Small intestine (tissue), 7 donors: ENCODE results near the gene RIPOR3. TPM values are rescaled to one million over a fixed set of nuclear protein-coding genes. Genes with fewer than 3 reads are reported as not detected.

Experiments
- DNase-seq, 2 donors: peaks; one replicate each; pipeline versions ENCODE4 v3.0.0 to v3.0.0-alpha.2; 2013
- FAIRE-seq: peaks from 2 replicates; lab custom pipeline; 2012; peaks lifted over from hg19 to GRCh38; lab: Jason Lieb, UNC
- H3K27ac ChIP-seq, 3 donors: one replicate each; pipeline ENCODE4 v1.5.1; 2013; ENCODE audit warnings: low read length in 2 of 3, mild to moderate bottlenecking in 2 of 3, control low read depth in 1 of 3, inconsistent platforms in 1 of 3, low read depth in 1 of 3, moderate library complexity in 1 of 3
- H3K27me3 ChIP-seq, 3 donors: one replicate each; pipeline ENCODE4 v1.6.1; 2013; ENCODE audit warnings: low read length in 3 of 3, inconsistent platforms in 1 of 3; ENCODE audit not compliant: control insufficient read depth in 3 of 3, insufficient read depth in 3 of 3
- H3K36me3 ChIP-seq, 3 donors: one replicate each; pipeline ENCODE4 v1.6.1; 2013; ENCODE audit warnings: low read length in 3 of 3, inconsistent platforms in 1 of 3, low read depth in 1 of 3, mild to moderate bottlenecking in 1 of 3, moderate library complexity in 1 of 3; ENCODE audit not compliant: control insufficient read depth in 3 of 3, insufficient read depth in 2 of 3
- H3K4me1 ChIP-seq, 3 donors: one replicate each; pipeline ENCODE4 v1.6.1; 2013; ENCODE audit warnings: low read length in 2 of 3, inconsistent platforms in 1 of 3, low read depth in 1 of 3, mild to moderate bottlenecking in 1 of 3, moderate library complexity in 1 of 3; ENCODE audit not compliant: control insufficient read depth in 3 of 3, insufficient read depth in 2 of 3
- H3K4me3 ChIP-seq, 3 donors: one replicate each; pipeline ENCODE4 v1.5.1; 2013; ENCODE audit warnings: low read length in 3 of 3, control low read depth in 1 of 3, inconsistent platforms in 1 of 3, low read depth in 1 of 3, mild to moderate bottlenecking in 1 of 3, moderate library complexity in 1 of 3
- H3K9me3 ChIP-seq, 2 donors: one replicate each; pipeline ENCODE4 v1.6.1; 2013; ENCODE audit warnings: low read depth in 1 of 2, low read length in 1 of 2; ENCODE audit not compliant: control insufficient read depth in 2 of 2, insufficient read depth in 1 of 2
- WGBS, 3 donors: extraction: QIAGEN DNeasy Blood & Tissue Kit; methylation state at CpG; one replicate each; pipeline ENCODE4 v1.1.7; 2013; 5-methylcytosine and 5-hydroxymethylcytosine counted together
- polyA plus RNA-seq, 4 donors: library from polyadenylated mRNA; stranded (reverse) in 3 of 4; unstranded in 1 of 4; fragments of 200-250 nt in 3 of 4; fragments of 120-200 nt in 1 of 4; gene quantifications; one replicate each; pipeline versions ENCODE4 v1.2.1 to v1.2.3, GENCODE V29; 2013
- donor health status: healthy with polysubstance abuse.
- donor health status: control.
- donor health status: control.
- donor health status: Bipolar disorder and iron deficiency.
- donor health status: healthy.

The RIPOR3 gene
- polyA plus RNA-seq, 4 donors: 0.22 to 10.9 (median 3.2) TPM

DNA sequence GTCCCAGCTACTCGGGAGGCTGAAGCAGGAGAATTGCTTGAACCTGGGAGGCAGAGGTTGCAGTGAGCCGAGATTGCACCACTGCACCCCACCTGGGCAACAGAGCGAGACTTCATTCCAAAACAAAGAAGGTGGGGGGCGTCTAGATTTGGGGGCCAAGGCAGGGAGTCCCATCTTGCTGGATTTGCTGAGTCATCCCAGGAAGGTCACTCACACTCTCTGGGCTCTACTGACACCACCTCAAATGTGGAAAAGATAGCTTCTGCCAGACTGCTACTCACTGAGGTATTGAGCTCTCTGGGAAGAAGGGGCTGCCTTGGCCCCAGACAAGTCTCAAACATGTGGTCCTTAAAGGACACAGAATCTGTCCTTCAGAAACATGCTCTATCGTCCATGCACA is 74.3 kb downstream of the RIPOR3 start:
- peaks cover 0 to 11% of the 10 kb centered on the region in 2 donors for H3K9me3 ChIP-seq
- no peaks in the 10 kb centered on the region for H3K4me1 ChIP-seq
- H3K27ac ChIP-seq: no peak overlapping the region
- no peak overlapping the region for H3K4me3 ChIP-seq
- FAIRE-seq (no peak), DNase-seq (no peak)
- 89 to 94% (median 89%) methylated on average over 5 of the region's 5 CpGs for WGBS, 3 donors
- no peaks in the 10 kb centered on the region for H3K36me3 ChIP-seq
- H3K27me3 ChIP-seq: no peaks in the 10 kb centered on the region

DNA sequence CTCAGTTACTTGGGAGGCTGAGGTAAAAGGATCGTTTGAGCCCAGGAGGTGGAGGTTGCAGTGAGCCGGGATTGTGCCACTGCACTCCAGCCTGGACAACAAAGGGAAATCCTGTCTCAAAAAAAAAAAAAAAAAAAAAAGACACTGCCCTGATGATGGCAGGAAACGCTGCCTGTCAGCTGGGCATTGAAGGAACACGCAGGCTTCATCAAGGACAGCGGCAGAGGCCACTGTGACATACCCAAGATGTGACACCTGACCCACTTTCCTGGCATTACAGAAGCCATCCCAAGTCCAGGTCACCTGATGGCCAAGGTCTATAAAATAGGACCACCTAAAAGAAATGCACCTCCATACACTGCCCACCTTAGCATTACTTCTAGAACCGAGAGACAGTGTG is 75.9 kb downstream of the RIPOR3 start:
- Histone ChIP-seq H3K27ac (no peak overlapping the region), H3K36me3 (no peaks in the 10 kb centered on the region), H3K27me3 (no peaks in the 10 kb centered on the region), H3K9me3 (no peaks in the 10 kb centered on the region), H3K4me1 (no peaks in the 10 kb centered on the region), H3K4me3 (no peak overlapping the region)
- no peak for FAIRE-seq
- WGBS, 3 donors: 86 to 92% (median 91%) methylated on average over 6 of the region's 6 CpGs
- DNase-seq: no peak

DNA sequence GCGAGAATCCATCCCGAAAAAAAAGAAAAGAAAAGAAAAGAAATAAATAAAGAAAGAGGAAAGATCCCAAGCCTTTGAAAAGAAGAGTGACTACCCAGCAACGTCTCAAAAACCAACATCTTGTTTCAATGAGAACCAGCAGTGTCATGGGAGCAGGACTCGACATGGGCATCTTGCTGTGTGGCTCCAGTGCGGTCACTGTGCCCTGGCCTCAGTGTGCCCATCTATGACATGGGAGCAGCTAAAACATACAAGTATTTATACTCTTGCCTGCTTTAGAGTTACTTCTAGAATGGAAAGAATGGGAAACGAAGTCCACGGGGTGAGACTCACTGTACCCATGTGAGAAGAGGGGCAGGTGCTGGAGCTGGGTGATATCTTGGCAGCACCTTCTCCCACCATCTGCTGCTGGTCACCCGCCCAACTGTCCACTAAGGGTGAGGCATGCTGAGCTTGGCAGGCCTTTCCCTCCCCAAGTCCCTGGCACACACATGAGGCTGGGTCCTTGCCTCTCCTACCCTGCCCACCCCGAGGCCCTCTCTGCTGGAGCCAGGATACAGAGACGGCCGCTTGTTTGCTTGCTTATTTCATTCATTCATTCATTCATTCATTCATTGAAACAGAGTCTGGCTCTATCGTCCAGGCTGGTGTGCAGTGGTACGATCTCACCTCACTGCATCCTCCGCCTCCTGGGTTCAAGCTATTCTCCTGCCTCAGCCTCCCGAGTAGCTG is 77.7 kb downstream of the RIPOR3 start:
- DNase-seq: no peak
- H3K36me3 ChIP-seq: peaks cover 0 to 2% (median 0%) of the 10 kb centered on the region in 3 donors
- no peaks in the 10 kb centered on the region for H3K9me3 ChIP-seq
- no peaks in the 10 kb centered on the region for H3K27me3 ChIP-seq
- no peak overlapping the region for H3K4me3 ChIP-seq
- FAIRE-seq: no peak
- no peaks in the 10 kb centered on the region for H3K4me1 ChIP-seq
- 87 to 92% (median 89%) methylated on average over 15 of the region's 15 CpGs for WGBS, 3 donors
- no peak overlapping the region for H3K27ac ChIP-seq

DNA sequence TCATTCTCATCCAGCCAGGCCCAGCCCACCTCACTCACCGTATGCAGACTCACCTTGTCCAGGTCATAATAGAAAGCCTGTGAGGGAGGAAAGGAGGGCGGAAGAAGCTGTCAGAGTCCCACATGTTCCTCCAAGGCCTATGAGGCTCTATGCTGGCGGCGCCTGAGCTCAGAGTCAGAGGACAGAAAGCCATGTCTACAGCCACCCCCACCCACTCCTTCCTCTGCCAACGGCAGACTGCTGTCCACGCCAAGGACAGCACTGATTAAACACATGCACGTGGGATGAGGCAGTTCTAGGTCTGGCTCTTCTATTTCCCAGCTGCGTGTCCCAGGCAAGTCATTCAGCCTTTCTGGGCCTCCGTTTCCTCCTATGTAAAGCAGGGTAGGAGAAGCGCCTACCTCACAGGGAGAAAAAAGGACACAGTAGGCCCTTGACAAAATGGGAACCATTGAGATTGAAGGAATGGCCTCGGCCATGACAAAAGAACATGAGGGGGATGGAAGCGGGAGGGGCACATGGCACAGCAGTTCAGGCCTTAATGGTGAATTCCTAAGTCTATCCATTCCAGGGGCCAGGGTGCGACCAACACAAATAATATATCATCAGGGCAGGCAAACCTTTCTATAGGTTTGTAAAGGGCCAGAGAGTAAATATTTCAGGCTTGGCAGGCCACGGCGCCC is 80.1 kb downstream of the RIPOR3 start:
- no peak for FAIRE-seq
- 75 to 81% (median 78%) methylated on average over 15 of the region's 15 CpGs for WGBS, 3 donors
- no peaks in the 10 kb centered on the region for H3K9me3 ChIP-seq
- H3K36me3 ChIP-seq: peaks cover 0 to 2% (median 0%) of the 10 kb centered on the region in 3 donors
- H3K27me3 ChIP-seq: no peaks in the 10 kb centered on the region
- H3K4me1 ChIP-seq: no peaks in the 10 kb centered on the region
- H3K27ac ChIP-seq: no peak overlapping the region
- no peak for DNase-seq
- no peak overlapping the region for H3K4me3 ChIP-seq

DNA sequence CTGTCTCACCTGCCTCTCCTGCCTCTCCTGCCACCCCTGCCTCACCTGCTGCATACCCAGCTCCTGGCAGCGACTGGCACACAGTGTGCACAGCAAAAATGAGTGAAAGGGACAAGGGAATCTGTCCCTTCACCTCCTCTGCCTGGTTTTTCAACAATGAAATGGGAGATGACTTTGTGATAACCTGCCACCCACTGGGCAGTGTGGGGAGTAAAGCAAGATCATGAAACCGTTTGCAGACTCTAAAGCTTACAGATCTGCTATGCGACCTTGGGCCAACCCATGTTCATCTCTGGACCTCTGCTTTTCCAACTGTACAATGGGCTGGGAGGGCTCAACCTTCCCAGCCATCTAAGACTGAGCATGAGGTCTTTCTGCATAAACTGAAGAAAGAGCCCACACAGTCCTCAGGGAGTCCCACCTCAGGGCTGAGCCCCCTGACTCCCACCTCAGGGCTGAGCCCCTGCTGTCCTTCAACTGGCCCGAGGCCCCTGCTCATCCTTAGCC is 81.1 kb downstream of the RIPOR3 start:
- DNase-seq: no peak
- Histone ChIP-seq H3K36me3 (peaks cover 0 to 2% (median 0%) of the 10 kb centered on the region in 3 donors), H3K27me3 (no peaks in the 10 kb centered on the region), H3K4me3 (no peak overlapping the region), H3K4me1 (no peaks in the 10 kb centered on the region), H3K27ac (no peak overlapping the region), H3K9me3 (no peaks in the 10 kb centered on the region)
- FAIRE-seq: no peak
- WGBS, 3 donors: 54 to 73% (median 61%) methylated on average over 4 of the region's 4 CpGs

DNA sequence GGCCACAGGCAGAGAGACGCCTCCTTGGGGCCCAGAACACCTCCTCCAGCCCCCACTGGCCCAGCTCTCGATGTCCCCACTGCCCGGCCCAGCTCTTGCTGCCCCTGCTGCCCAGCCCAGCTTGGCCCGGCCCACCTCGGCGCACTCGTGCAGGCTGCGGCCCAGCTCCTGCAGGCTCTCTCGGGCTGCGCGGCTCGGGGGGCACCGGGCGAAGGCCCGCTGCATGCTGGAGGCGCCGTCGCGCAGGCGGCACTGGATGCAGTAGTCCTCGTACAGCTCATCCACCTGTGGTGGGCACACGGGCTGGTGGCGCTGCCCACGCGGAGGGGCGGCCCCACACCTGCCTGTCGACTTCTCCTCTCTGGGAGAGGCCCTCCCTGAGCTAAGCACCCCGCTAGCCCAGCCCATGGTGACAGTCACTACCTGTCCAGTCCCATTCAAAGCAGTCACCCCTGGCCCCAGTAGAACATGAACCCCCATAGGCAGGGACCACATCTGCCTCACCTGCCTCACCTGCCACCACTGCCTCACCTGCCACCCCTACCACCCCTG is 81.8 kb downstream of the RIPOR3 start:
- DNase-seq (no peak), FAIRE-seq (no peak)
- Histone ChIP-seq H3K4me3 (no peak overlapping the region), H3K36me3 (peaks cover 0 to 2% (median 0%) of the 10 kb centered on the region in 3 donors), H3K9me3 (no peaks in the 10 kb centered on the region), H3K4me1 (no peaks in the 10 kb centered on the region), H3K27me3 (no peaks in the 10 kb centered on the region), H3K27ac (no peak overlapping the region)
- 93 to 95% (median 95%) methylated on average over 26 to 28 of the region's 28 CpGs for WGBS, 3 donors

DNA sequence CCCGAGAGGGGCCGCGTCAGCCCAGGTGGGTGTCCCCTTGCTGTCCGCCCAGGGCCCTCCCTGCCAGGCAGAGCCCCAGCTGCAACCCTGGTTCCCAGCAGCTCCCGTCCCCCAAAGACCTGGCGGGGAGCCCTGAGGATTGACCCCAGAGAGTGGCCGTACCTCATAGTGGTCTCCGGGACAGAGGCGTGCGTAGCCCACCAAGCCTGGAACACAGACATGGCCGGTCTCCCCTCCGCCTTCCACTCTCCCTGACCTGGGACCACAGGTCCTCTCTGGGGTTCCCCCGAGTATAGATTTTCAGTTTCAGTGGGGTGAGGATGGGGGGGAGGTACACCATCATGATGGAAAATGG is 82.6 kb downstream of the RIPOR3 start:
- FAIRE-seq (no peak), DNase-seq (no peak)
- Histone ChIP-seq H3K4me1 (no peaks in the 10 kb centered on the region), H3K27ac (no peak overlapping the region), H3K36me3 (peaks cover 0 to 2% (median 0%) of the 10 kb centered on the region in 3 donors), H3K9me3 (no peaks in the 10 kb centered on the region), H3K27me3 (no peaks in the 10 kb centered on the region), H3K4me3 (no peak overlapping the region)
- WGBS, 3 donors: 94 to 95% (median 95%) methylated on average over 12 to 13 of the region's 13 CpGs

DNA sequence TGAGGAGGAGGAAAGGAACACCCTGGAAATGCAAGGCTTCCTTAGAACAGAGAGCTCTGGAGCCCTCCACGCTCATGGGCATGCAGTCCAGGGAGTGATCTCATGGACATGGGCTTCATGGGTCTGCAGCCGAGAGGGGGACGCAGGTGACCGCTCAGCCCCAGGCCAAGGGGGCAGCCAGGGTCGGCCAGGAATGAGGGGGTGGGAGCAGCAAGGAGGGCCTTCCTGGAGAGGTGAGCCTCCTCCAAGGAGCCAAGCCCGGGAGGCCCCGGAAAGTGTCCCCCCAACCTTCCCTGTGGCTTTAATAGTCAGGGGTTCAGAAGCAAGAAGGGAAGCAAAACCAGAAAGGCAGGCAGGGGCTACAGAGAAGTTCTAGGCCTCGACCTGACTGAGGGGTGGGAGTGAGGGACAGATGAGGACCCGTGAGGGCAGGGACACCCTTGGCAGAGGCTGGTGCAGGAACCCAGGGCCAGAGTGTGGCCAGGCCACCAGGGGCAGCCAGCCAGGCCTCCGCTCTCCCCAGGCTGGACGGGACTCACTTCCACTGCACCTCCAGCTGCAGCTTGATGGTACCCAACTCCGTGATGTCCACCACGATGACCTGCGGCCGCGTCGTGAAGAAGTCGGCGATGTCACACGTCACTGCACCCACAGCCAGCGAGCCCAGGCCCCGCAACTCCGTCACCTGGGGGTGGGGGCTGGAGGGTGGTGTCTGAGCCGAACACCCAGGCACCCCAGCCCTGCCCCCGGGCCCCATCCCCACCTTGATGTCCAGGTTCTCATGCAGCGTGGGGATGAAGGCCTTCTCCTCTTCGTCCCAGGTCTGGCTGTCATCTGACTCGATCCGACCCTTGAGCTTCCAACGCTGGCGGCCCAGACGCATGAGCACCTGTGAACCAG is 83.2 kb downstream of the RIPOR3 start:
- no peaks in the 10 kb centered on the region for H3K27me3 ChIP-seq
- DNase-seq: no peak
- WGBS, 3 donors: 86 to 92% (median 92%) methylated on average over 31 to 32 of the region's 32 CpGs

More for the DNA sequence above, 83.2 kb downstream of the RIPOR3 start:
- H3K9me3 ChIP-seq: no peaks in the 10 kb centered on the region
- no peak overlapping the region for H3K4me3 ChIP-seq
- no peak overlapping the region for H3K27ac ChIP-seq
- FAIRE-seq: no peak
- no peaks in the 10 kb centered on the region for H3K4me1 ChIP-seq
- H3K36me3 ChIP-seq: peaks cover 0 to 2% (median 0%) of the 10 kb centered on the region in 3 donors
